ENCODE results near the gene CFAP20DC.

DNA sequence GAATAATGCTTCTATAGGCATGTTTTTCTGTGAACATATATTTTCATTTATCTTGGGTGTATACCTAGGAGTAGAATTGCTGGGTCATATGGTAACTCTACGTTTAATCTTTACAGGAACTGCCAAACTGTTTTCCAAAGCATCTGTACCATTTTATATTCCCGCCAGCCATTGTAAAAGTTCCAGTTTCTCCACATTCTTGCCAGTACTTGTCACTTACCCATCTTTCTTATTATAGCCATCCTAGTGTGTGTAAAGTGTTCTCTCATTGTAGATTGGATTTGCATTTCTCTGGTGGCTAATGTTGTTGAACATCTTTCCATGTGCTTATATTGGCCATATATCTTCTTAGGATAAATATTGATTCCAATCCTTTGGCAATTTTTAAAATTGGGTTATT, 31.2 kb upstream of the CFAP20DC start:
- no peak for TF ChIP-seq POLR2A (IDR thresholded peaks at IDR 0.05; ENCODE audit: extremely low read depth, insufficient read length)
- TF ChIP-seq, protein P1, sequence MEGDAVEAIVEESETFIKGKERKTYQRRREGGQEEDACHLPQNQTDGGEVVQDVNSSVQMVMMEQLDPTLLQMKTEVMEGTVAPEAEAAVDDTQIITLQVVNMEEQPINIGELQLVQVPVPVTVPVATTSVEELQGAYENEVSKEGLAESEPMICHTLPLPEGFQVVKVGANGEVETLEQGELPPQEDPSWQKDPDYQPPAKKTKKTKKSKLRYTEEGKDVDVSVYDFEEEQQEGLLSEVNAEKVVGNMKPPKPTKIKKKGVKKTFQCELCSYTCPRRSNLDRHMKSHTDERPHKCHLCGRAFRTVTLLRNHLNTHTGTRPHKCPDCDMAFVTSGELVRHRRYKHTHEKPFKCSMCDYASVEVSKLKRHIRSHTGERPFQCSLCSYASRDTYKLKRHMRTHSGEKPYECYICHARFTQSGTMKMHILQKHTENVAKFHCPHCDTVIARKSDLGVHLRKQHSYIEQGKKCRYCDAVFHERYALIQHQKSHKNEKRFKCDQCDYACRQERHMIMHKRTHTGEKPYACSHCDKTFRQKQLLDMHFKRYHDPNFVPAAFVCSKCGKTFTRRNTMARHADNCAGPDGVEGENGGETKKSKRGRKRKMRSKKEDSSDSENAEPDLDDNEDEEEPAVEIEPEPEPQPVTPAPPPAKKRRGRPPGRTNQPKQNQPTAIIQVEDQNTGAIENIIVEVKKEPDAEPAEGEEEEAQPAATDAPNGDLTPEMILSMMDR (IDR thresholded peaks at IDR 0.05; ENCODE audit: low read depth, low read length), result no peak
